Skin of body (tissue), 2 donors: ENCODE measurements around the gene SMG1. TPM values are rescaled to one million over a fixed set of nuclear protein-coding genes. Genes with fewer than 3 reads are reported as not detected.
"Not testable (repeated sequence)": the region's sequence is repeated elsewhere in the genome, so short reads cannot be mapped to it uniquely, and the experiment has no call there.

Experiments
- DNase-seq: peaks from one replicate; lab custom pipeline; 2025; lab: John Stamatoyannopoulos, UW
- total RNA-seq: library from RNA; depleted of rRNA; stranded (reverse); fragments of >200 nt; gene quantifications from one replicate; pipeline ENCODE4 v1.2.3, GENCODE V29; 2014

Gene SMG1
- 113 TPM for total RNA-seq

- DNase-seq, result peak; percentile 84
These were observed at the start of gene SMG1 for GRCh38 chr16:18925986-18926865. SMG1 (minus strand) TSS chr16:18926408; CDS start chr16:18926041, 367 bp downstream.

GRCh38 chr16:18975109-18975508 lies 48.9 kb upstream of the SMG1 start:
- no peak for DNase-seq

GRCh38 chr16:18969855-18970240 lies 43.6 kb upstream of the SMG1 start:
- no peak for DNase-seq

GRCh38 chr16:18969050-18969854 lies 43.0 kb upstream of the SMG1 start:
- DNase-seq, result peak; percentile 13

GRCh38 chr16:18966791-18967190 lies 40.6 kb upstream of the SMG1 start:
- no peak for DNase-seq

GRCh38 chr16:18965555-18965954 lies 39.3 kb upstream of the SMG1 start:
- DNase-seq, result no peak

GRCh38 chr16:18959031-18959505 lies 32.9 kb upstream of the SMG1 start:
- no peak for DNase-seq

- DNase-seq, result no peak
These were observed 32.4 kb upstream of the SMG1 start for GRCh38 chr16:18958621-18959029.

- not testable (repeated sequence) for DNase-seq
These were observed 30.5 kb upstream of the SMG1 start for GRCh38 chr16:18956658-18957241.

GRCh38 chr16:18955874-18956580 lies 29.8 kb upstream of the SMG1 start:
- DNase-seq, result not testable (repeated sequence)

GRCh38 chr16:18953547-18953946 lies 27.3 kb upstream of the SMG1 start:
- no peak for DNase-seq

GRCh38 chr16:18950469-18951185 lies 24.4 kb upstream of the SMG1 start:
- DNase-seq, result no peak

GRCh38 chr16:18948372-18949020 lies 22.3 kb upstream of the SMG1 start:
- DNase-seq, result no peak

GRCh38 chr16:18945233-18945632 lies 19.0 kb upstream of the SMG1 start:
- no peak for DNase-seq

GRCh38 chr16:18943414-18943813 lies 17.2 kb upstream of the SMG1 start:
- DNase-seq, result no peak

- no peak for DNase-seq
These were observed 15.9 kb upstream of the SMG1 start for GRCh38 chr16:18942061-18942460.

GRCh38 chr16:18941471-18941870 lies 15.3 kb upstream of the SMG1 start:
- no peak for DNase-seq

- no peak for DNase-seq
These were observed 12.8 kb upstream of the SMG1 start for GRCh38 chr16:18938986-18939385.

GRCh38 chr16:18937390-18937789 lies 11.2 kb upstream of the SMG1 start:
- DNase-seq, result no peak

- no peak for DNase-seq
These were observed 10.6 kb upstream of the SMG1 start for GRCh38 chr16:18936727-18937340.
